A549 (cell line): ENCODE measurements around the gene NEAT1. TPM values are rescaled to one million over a fixed set of nuclear protein-coding genes. Genes with fewer than 3 reads are reported as not detected.

Experiments
- ATAC-seq, 2 experiments: fragments of 200-7000 bp in 1 of 2; fragments of >200 bp in 1 of 2; cut with Nextera tagmentation in 1 of 2; cut with Tn5 transposase in 1 of 2; 3 replicates each; pipeline versions ENCODE4 v1.8.0 to v1.9.1; 2018 to 2020; ENCODE audit warnings: mild to moderate bottlenecking in 1 of 2, moderate library complexity in 1 of 2
- CTCF ChIA-PET: fragments of 300-600 bp; sonication (Branson Sonifier 250); formaldehyde crosslinking; extraction: SDS; loops from one replicate; lab custom pipeline; 2021; ENCODE audit warnings: antibody characterized with exemption, inconsistent platforms; lab: Yijun Ruan, JAX
- POLR2A ChIA-PET: fragments of 350-600 bp; formaldehyde crosslinking; extraction: SDS; loops from one replicate; lab custom pipeline; 2021; ENCODE audit warnings: antibody characterized with exemption, inconsistent platforms; lab: Yijun Ruan, JAX
- DNase-seq, 2 experiments: peaks; one replicate each; pipeline versions ENCODE4 v3.0.0 to v3.0.0-alpha.2; 2011 to 2016; ENCODE audit warnings: low read depth in 1 of 2, low spot score in 1 of 2
- FAIRE-seq: peaks from 2 replicates; lab custom pipeline; 2011; peaks lifted over from hg19 to GRCh38; lab: Jason Lieb, UNC
- H3K27ac ChIP-seq, 2 experiments: fragments of >200 bp; sonication (Bioruptor Twin); formaldehyde crosslinking; 3 replicates each; pipeline ENCODE4 v1.5.1; 2016 to 2017
- H3K4me1 ChIP-seq: fragments of >200 bp; sonication (Bioruptor Twin); formaldehyde crosslinking; 3 replicates; pipeline ENCODE4 v1.6.1; 2016
- H3K4me2 ChIP-seq: fragments of >200 bp; sonication (Bioruptor Twin); formaldehyde crosslinking; 3 replicates; pipeline ENCODE4 v1.6.1; 2016
- H3K4me3 ChIP-seq: fragments of >200 bp; sonication (Bioruptor Twin); formaldehyde crosslinking; 3 replicates; pipeline ENCODE4 v1.5.1; 2016
- H3K9me3 ChIP-seq: fragments of >200 bp; sonication (Bioruptor Twin); formaldehyde crosslinking; 3 replicates; pipeline ENCODE4 v1.6.1; 2016
- CBX2 ChIP-seq: fragments of 200-600 bp; sonication (generic); IDR thresholded peaks from 2 replicates; pipeline ENCODE4 v1.6.1; 2016; ENCODE audit warnings: low read depth, mild to moderate bottlenecking, borderline replicate concordance
- CHD2 ChIP-seq: fragments of 150-350 bp; IDR thresholded peaks from 2 replicates; pipeline ENCODE4 v1.6.1; 2014; ENCODE audit warnings: low read length; ENCODE audit not compliant: partially characterized antibody
- EHF ChIP-seq: fragments of 250-450 bp; sonication (Bioruptor Pico); IDR thresholded peaks from 2 replicates; pipeline ENCODE4 v1.5.0; 2020; ENCODE audit warnings: mild to moderate bottlenecking
- FOXS1 ChIP-seq: fragments of 250-450 bp; sonication (Bioruptor Pico); IDR thresholded peaks from 2 replicates; pipeline ENCODE4 v1.5.0; 2020; ENCODE audit warnings: mild to moderate bottlenecking, moderate library complexity
- HEYL ChIP-seq: fragments of 250-450 bp; sonication (Bioruptor Pico); IDR thresholded peaks from 2 replicates; pipeline ENCODE4 v1.8.0; 2021; ENCODE audit warnings: mild to moderate bottlenecking, moderate library complexity
- HOXA7 ChIP-seq: fragments of 250-450 bp; sonication (Bioruptor Pico); IDR thresholded peaks from 2 replicates; pipeline ENCODE4 v1.5.0; 2020; ENCODE audit warnings: mild to moderate bottlenecking, moderate library complexity
- HOXB13 ChIP-seq: fragments of 250-450 bp; sonication (Bioruptor Pico); IDR thresholded peaks from 2 replicates; pipeline ENCODE4 v1.5.0; 2020; ENCODE audit warnings: low read depth, mild to moderate bottlenecking, moderate library complexity
- KDM5A ChIP-seq: fragments of 200-600 bp; sonication (generic); IDR thresholded peaks from 2 replicates; pipeline ENCODE4 v1.6.1; 2016; ENCODE audit warnings: antibody characterized with exemption, mild to moderate bottlenecking
- MAFK ChIP-seq: fragments of 450-650 bp; IDR thresholded peaks from 2 replicates; pipeline ENCODE4 v1.6.1; 2014; ENCODE audit not compliant: partially characterized antibody
- MAZ ChIP-seq: fragments of 150-350 bp; IDR thresholded peaks from 2 replicates; pipeline ENCODE4 v1.6.1; 2014; ENCODE audit warnings: antibody characterized with exemption, low read depth, low read length, borderline replicate concordance
- NR3C1 ChIP-seq: fragments of >200 bp; sonication (Bioruptor Twin); formaldehyde crosslinking; IDR thresholded peaks from 3 replicates; pipeline ENCODE4 v1.6.1; 2017
- POLR2AphosphoS2 ChIP-seq: conservative IDR thresholded peaks from 2 replicates; pipeline ENCODE4 v1.6.1; 2012; ENCODE audit warnings: low read length, improper control_type of control experiment, inconsistent platforms
- RARB ChIP-seq: fragments of 250-450 bp; sonication (Bioruptor Pico); IDR thresholded peaks from 2 replicates; pipeline ENCODE4 v1.8.0; 2021; ENCODE audit warnings: mild to moderate bottlenecking, moderate library complexity
- TFCP2L1 ChIP-seq: fragments of 250-450 bp; sonication (Bioruptor Pico); IDR thresholded peaks from 2 replicates; pipeline ENCODE4 v1.5.0; 2021; ENCODE audit warnings: mild to moderate bottlenecking
- ZC3H11A ChIP-seq: fragments of 450-650 bp; IDR thresholded peaks from 2 replicates; pipeline ENCODE4 v1.6.1; 2014; ENCODE audit warnings: antibody characterized with exemption, mild to moderate bottlenecking
- ZFP36 ChIP-seq: fragments of 450-650 bp; IDR thresholded peaks from 2 replicates; pipeline ENCODE4 v1.6.1; 2014; ENCODE audit warnings: borderline replicate concordance; ENCODE audit not compliant: partially characterized antibody
- WGBS: methylation state at CpG from one replicate; pipeline ENCODE4 v1.1.6; 2017; ENCODE audit errors: missing lambda C conversion rate; 5-methylcytosine and 5-hydroxymethylcytosine counted together
- polyA plus RNA-seq, 4 experiments: library from polyadenylated mRNA; depleted of rRNA in 3 of 4; stranded (reverse); fragments of >200 nt; fragmentation: RNase III in 1 of 4; extraction: RNeasy Plus Mini Kit Qiagen cat#74134 plus additional on column Dnase treatment in 1 of 4; gene quantifications; 2 replicates in 3 of 4; 3 replicates in 1 of 4; pipeline ENCODE4 v1.2.3, GENCODE V29; 2011 to 2017
- TF ChIP-seq, protein P1 (sequence below): fragments of >200 bp; sonication (Bioruptor Twin); formaldehyde crosslinking; IDR thresholded peaks from 3 replicates; pipeline ENCODE4 v1.6.1; 2016
- TF ChIP-seq, protein P2 (sequence below): fragments of 450-650 bp; IDR thresholded peaks from 2 replicates; pipeline ENCODE4 v1.6.1; 2014; ENCODE audit warnings: antibody characterized with exemption
- TF ChIP-seq, protein P3 (sequence below): fragments of 200-600 bp; sonication (generic); IDR thresholded peaks from 2 replicates; pipeline ENCODE4 v1.6.1; 2016; ENCODE audit warnings: antibody characterized with exemption, mild to moderate bottlenecking, moderate library complexity
- TF ChIP-seq, protein P4 (sequence below): IDR thresholded peaks from 2 replicates; pipeline ENCODE4 v1.6.1; 2012
- TF ChIP-seq, protein P5 (sequence below): fragments of 250-450 bp; sonication (Bioruptor Pico); IDR thresholded peaks from 2 replicates; pipeline ENCODE4 v1.5.0; 2020; ENCODE audit warnings: low read depth, mild to moderate bottlenecking, moderate library complexity
- TF ChIP-seq, protein P6 (sequence below): fragments of >200 bp; sonication (Bioruptor Twin); formaldehyde crosslinking; IDR thresholded peaks from 3 replicates; pipeline ENCODE4 v1.5.1; 2016

NEAT1 gene
- polyA plus RNA-seq, 2 of the 4 experiments (the other 2 are of a cell fraction): 314 to 1,223 TPM

DNA sequence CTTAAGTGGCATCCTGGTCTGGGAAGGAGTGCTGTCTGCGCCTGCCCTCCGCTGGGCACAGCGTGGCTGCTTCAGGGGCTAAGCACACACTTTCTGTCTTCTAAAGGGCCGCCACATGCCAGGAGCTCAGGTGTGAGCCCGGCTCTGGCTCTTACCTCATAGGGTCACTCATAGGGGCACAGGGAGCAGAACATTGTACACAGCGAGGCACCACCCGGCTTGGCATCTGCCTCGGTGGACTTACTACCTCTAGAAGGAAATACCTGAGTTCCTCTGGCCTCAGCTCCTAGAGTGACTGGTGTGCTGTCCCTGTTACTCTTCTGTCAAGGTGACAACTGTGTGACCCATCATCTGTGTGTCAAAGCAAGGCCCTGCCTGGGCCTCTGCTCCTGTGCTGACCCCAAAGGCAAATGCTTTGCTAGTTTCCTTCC, 13.4 kb downstream of the NEAT1 start:
- CTCF ChIA-PET: interaction anchor here (0.5 to 3.4 kb wide), 8 partner anchors 19 to 72 kb away, joined by 3 to 13 read pairs (median 4); partner anchors contain the start of gene MALAT1
- peaks cover 97% of the 10 kb centered on the region for H3K4me1 ChIP-seq
- WGBS: 72% methylated on average over 8 of the region's 8 CpGs
- peak; percentile 69; the same call in 1 of the 2 replicates for TF ChIP-seq HOXA7 (CRISPR knock-in tag)
- TF ChIP-seq, protein P1, sequence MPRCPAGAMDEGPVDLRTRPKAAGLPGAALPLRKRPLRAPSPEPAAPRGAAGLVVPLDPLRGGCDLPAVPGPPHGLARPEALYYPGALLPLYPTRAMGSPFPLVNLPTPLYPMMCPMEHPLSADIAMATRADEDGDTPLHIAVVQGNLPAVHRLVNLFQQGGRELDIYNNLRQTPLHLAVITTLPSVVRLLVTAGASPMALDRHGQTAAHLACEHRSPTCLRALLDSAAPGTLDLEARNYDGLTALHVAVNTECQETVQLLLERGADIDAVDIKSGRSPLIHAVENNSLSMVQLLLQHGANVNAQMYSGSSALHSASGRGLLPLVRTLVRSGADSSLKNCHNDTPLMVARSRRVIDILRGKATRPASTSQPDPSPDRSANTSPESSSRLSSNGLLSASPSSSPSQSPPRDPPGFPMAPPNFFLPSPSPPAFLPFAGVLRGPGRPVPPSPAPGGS: no peak
- TF ChIP-seq, all 56 proteins: peak for 1
- DNase-seq (peak in 1 of 2 experiments; percentile 44), ATAC-seq (peak; percentile 14 to 15), FAIRE-seq (no peak)
- H3K4me2 ChIP-seq: peak overlapping the region; percentile 89
- POLR2A ChIA-PET: interaction anchor here (2.6 to 3.3 kb wide), 4 partner anchors 10 to 71 kb away, joined by 12 to 19 read pairs (median 16); partner anchors contain the start of gene NEAT1
- H3K27ac ChIP-seq: peak overlapping the region; percentile 24 to 73; a peak in 5 of 6 replicates
- no peaks in the 10 kb centered on the region for H3K9me3 ChIP-seq
- no peak overlapping the region for H3K4me3 ChIP-seq

- H3K4me3 ChIP-seq: no peak overlapping the region
- H3K27ac ChIP-seq: peak overlapping the region; percentile 24 to 73; a peak in 5 of 6 replicates
- peaks cover 97% of the 10 kb centered on the region for H3K4me1 ChIP-seq
- ATAC-seq (peak; percentile 18 to 25), FAIRE-seq (no peak), DNase-seq (no peak)
- 63% methylated on average over 5 of the region's 5 CpGs for WGBS
- POLR2A ChIA-PET: interaction anchor here (0.7 to 3.3 kb wide), 10 partner anchors 9 to 71 kb away, joined by 3 to 19 read pairs (median 6); partner anchors contain the start of gene NEAT1
- no peaks in the 10 kb centered on the region for H3K9me3 ChIP-seq
- TF ChIP-seq, protein P2, sequence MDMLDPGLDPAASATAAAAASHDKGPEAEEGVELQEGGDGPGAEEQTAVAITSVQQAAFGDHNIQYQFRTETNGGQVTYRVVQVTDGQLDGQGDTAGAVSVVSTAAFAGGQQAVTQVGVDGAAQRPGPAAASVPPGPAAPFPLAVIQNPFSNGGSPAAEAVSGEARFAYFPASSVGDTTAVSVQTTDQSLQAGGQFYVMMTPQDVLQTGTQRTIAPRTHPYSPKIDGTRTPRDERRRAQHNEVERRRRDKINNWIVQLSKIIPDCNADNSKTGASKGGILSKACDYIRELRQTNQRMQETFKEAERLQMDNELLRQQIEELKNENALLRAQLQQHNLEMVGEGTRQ: no peak
- TF ChIP-seq NR3C1: no peak
- no peak for TF ChIP-seq MAZ
- TF ChIP-seq, protein P3, sequence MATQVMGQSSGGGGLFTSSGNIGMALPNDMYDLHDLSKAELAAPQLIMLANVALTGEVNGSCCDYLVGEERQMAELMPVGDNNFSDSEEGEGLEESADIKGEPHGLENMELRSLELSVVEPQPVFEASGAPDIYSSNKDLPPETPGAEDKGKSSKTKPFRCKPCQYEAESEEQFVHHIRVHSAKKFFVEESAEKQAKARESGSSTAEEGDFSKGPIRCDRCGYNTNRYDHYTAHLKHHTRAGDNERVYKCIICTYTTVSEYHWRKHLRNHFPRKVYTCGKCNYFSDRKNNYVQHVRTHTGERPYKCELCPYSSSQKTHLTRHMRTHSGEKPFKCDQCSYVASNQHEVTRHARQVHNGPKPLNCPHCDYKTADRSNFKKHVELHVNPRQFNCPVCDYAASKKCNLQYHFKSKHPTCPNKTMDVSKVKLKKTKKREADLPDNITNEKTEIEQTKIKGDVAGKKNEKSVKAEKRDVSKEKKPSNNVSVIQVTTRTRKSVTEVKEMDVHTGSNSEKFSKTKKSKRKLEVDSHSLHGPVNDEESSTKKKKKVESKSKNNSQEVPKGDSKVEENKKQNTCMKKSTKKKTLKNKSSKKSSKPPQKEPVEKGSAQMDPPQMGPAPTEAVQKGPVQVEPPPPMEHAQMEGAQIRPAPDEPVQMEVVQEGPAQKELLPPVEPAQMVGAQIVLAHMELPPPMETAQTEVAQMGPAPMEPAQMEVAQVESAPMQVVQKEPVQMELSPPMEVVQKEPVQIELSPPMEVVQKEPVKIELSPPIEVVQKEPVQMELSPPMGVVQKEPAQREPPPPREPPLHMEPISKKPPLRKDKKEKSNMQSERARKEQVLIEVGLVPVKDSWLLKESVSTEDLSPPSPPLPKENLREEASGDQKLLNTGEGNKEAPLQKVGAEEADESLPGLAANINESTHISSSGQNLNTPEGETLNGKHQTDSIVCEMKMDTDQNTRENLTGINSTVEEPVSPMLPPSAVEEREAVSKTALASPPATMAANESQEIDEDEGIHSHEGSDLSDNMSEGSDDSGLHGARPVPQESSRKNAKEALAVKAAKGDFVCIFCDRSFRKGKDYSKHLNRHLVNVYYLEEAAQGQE: 0 out of 2 replicates have a peak, but pooled peaks have one; percentile 25
- peak; percentile 88; the same call in 1 of the 2 replicates for TF ChIP-seq POLR2AphosphoS2
- no peak for TF ChIP-seq FOXS1
- TF ChIP-seq KDM5A: no peak
- TF ChIP-seq ZFP36: no peak
- TF ChIP-seq, protein P4, sequence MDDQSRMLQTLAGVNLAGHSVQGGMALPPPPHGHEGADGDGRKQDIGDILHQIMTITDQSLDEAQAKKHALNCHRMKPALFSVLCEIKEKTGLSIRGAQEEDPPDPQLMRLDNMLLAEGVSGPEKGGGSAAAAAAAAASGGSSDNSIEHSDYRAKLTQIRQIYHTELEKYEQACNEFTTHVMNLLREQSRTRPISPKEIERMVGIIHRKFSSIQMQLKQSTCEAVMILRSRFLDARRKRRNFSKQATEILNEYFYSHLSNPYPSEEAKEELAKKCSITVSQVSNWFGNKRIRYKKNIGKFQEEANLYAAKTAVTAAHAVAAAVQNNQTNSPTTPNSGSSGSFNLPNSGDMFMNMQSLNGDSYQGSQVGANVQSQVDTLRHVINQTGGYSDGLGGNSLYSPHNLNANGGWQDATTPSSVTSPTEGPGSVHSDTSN: no peak
- 0 out of 2 replicates have a peak, but pooled peaks have one; percentile 20 for TF ChIP-seq RARB (CRISPR knock-in tag)
- TF ChIP-seq, protein P5, sequence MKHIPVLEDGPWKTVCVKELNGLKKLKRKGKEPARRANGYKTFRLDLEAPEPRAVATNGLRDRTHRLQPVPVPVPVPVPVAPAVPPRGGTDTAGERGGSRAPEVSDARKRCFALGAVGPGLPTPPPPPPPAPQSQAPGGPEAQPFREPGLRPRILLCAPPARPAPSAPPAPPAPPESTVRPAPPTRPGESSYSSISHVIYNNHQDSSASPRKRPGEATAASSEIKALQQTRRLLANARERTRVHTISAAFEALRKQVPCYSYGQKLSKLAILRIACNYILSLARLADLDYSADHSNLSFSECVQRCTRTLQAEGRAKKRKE (CRISPR knock-in tag): no peak
- TF ChIP-seq CHD2: no peak
- no peak for TF ChIP-seq HEYL
- 0 out of 2 replicates have a peak, but pooled peaks have one; percentile 34 for TF ChIP-seq HOXA7 (CRISPR knock-in tag)
- TF ChIP-seq TFCP2L1 (CRISPR knock-in tag): 0 out of 2 replicates have a peak, but pooled peaks have one; percentile 8
- no peak for TF ChIP-seq HOXB13 (CRISPR knock-in tag)
- TF ChIP-seq EHF: no peak
- TF ChIP-seq ZC3H11A: no peak
- peak; percentile 19 for TF ChIP-seq MAFK
- TF ChIP-seq CBX2: no peak
- TF ChIP-seq, protein P1: no peak
- TF ChIP-seq, protein P6, sequence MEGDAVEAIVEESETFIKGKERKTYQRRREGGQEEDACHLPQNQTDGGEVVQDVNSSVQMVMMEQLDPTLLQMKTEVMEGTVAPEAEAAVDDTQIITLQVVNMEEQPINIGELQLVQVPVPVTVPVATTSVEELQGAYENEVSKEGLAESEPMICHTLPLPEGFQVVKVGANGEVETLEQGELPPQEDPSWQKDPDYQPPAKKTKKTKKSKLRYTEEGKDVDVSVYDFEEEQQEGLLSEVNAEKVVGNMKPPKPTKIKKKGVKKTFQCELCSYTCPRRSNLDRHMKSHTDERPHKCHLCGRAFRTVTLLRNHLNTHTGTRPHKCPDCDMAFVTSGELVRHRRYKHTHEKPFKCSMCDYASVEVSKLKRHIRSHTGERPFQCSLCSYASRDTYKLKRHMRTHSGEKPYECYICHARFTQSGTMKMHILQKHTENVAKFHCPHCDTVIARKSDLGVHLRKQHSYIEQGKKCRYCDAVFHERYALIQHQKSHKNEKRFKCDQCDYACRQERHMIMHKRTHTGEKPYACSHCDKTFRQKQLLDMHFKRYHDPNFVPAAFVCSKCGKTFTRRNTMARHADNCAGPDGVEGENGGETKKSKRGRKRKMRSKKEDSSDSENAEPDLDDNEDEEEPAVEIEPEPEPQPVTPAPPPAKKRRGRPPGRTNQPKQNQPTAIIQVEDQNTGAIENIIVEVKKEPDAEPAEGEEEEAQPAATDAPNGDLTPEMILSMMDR: no peak
- H3K4me2 ChIP-seq: peak overlapping the region; percentile 89
- CTCF ChIA-PET: interaction anchor here (1.1 to 3.4 kb wide), 12 partner anchors 13 to 107 kb away, joined by 3 to 13 read pairs (median 6); partner anchors contain the start of gene MALAT1
These were observed 13.9 kb downstream of the NEAT1 start for GRCh38 chr11:65436412-65437032.
